Stomach (tissue), 9 donors: ENCODE measurements around the gene PADI3. TPM values are rescaled to one million over a fixed set of nuclear protein-coding genes. Genes with fewer than 3 reads are reported as not detected.

ENCODE experiments used
- DNase-seq, 2 donors: peaks; one replicate each; pipeline versions ENCODE4 v3.0.0 to v3.0.0-alpha.2; 2013 to 2019
- H3K27ac ChIP-seq, 5 donors: fragments of 200-600 bp in 4 of 5; sonication (generic) in 4 of 5; one replicate each; pipeline ENCODE4 v1.5.1; 2013 to 2019; ENCODE audit warnings: mild to moderate bottlenecking in 1 of 5, moderate library complexity in 1 of 5
- H3K27me3 ChIP-seq, 3 donors: fragments of 200-600 bp; sonication (generic); one replicate each; pipeline ENCODE4 v1.5.1; 2017 to 2019; ENCODE audit warnings: mixed run types in 1 of 3
- H3K36me3 ChIP-seq, 4 donors: fragments of 200-600 bp; sonication (generic); 1 replicate in 3 of 4; 2 replicates in 1 of 4; pipeline ENCODE4 v1.5.1; 2016 to 2019
- H3K4me1 ChIP-seq, 4 donors: fragments of 200-600 bp; sonication (generic); one replicate each; pipeline ENCODE4 v1.5.1; 2016 to 2019
- H3K4me3 ChIP-seq, 4 donors: fragments of 200-600 bp; sonication (generic) in 3 of 4; one replicate each; pipeline ENCODE4 v1.5.1; 2016 to 2019; ENCODE audit warnings: mild to moderate bottlenecking in 1 of 4
- H3K9me3 ChIP-seq, 4 donors: fragments of 200-600 bp; sonication (generic); one replicate each; pipeline ENCODE4 v1.5.1; 2016 to 2019
- CTCF ChIP-seq, 7 experiments: fragments of 450-650 bp in 4 of 7; fragments of 200-600 bp in 3 of 7; sonication (generic) in 3 of 7; IDR thresholded peaks; one replicate each; pipeline ENCODE4 v1.5.1; 2016 to 2019; ENCODE audit warnings: antibody characterized with exemption in 7 of 7, control low read depth in 2 of 7, mild to moderate bottlenecking in 1 of 7
- EP300 ChIP-seq: sonication (generic); formaldehyde crosslinking; IDR thresholded peaks from one replicate; pipeline ENCODE4 v1.6.1; 2017; ENCODE audit warnings: antibody characterized with exemption
- POLR2A ChIP-seq, 4 donors: fragments of 450-650 bp; IDR thresholded peaks; one replicate each; pipeline ENCODE4 v1.6.1; 2016; ENCODE audit warnings: antibody characterized with exemption in 4 of 4, control low read depth in 2 of 4, mild to moderate bottlenecking in 1 of 4, moderate library complexity in 1 of 4
- POLR2AphosphoS5 ChIP-seq, 3 donors: sonication (generic); formaldehyde crosslinking; IDR thresholded peaks; one replicate each; pipeline ENCODE4 v1.6.1; 2016; ENCODE audit warnings: antibody characterized with exemption in 3 of 3
- WGBS, 5 donors: extraction: QIAGEN DNeasy Blood & Tissue Kit in 3 of 5; methylation state at CpG; one replicate each; pipeline versions ENCODE4 v1.1.5 to v1.1.7; 2013 to 2018; 5-methylcytosine and 5-hydroxymethylcytosine counted together
- intact Hi-C: fragments of 100-400 bp; cut with DNase I; formaldehyde crosslinking; loops from one replicate; pipeline ENCODE4 v1.15.1; 2023; ENCODE audit warnings: low total_unique reads
- polyA plus RNA-seq, 3 donors: library from polyadenylated mRNA; stranded (reverse); fragments of 200-250 nt; gene quantifications; one replicate each; pipeline ENCODE4 v1.2.3, GENCODE V29; 2013
- total RNA-seq, 5 donors: library from RNA; depleted of rRNA; stranded (reverse); fragments of >200 nt; gene quantifications; one replicate each; pipeline versions ENCODE4 v1.1.0 to v1.2.3, GENCODE V29; 2014 to 2016
- donor health status: healthy with polysubstance abuse.
- donor health status: Bipolar disorder and iron deficiency.
- donor health status: healthy.

Gene PADI3
- total and polyA plus RNA-seq, 8 donors: 5.4 TPM; not detected in 7

GRCh38 chr1:17306921-17307320 is 58.0 kb downstream of the PADI3 start:
- Histone ChIP-seq H3K27ac (no peak overlapping the region), H3K36me3 (no peaks in the 10 kb centered on the region), H3K4me3 (no peak overlapping the region), H3K27me3 (peaks cover 0 to 63% (median 26%) of the 10 kb centered on the region in 3 donors), H3K4me1 (no peaks in the 10 kb centered on the region), H3K9me3 (peaks cover 0 to 19% (median 13%) of the 10 kb centered on the region in 4 donors)
- intact Hi-C loops: no loop called here
- TF ChIP-seq EP300 (no peak), POLR2A (IDR thresholded peaks at IDR 0.05) (no peak)
- DNase-seq: no peak
- WGBS, 5 donors: 24 to 38% (median 34%) methylated on average over 6 of the region's 6 CpGs

- Histone ChIP-seq H3K27ac (no peak overlapping the region), H3K27me3 (peaks cover 0 to 66% (median 26%) of the 10 kb centered on the region in 3 donors), H3K36me3 (no peaks in the 10 kb centered on the region), H3K4me1 (no peaks in the 10 kb centered on the region), H3K9me3 (peaks cover 0 to 15% (median 9%) of the 10 kb centered on the region in 4 donors), H3K4me3 (no peak overlapping the region)
- DNase-seq: no peak
- intact Hi-C loops: no loop called here
- TF ChIP-seq CTCF (IDR thresholded peaks at IDR 0.05) (no peak), POLR2A (IDR thresholded peaks at IDR 0.05) (no peak), EP300 (no peak), POLR2AphosphoS5 (IDR thresholded peaks at IDR 0.05) (no peak)
- 76 to 80% (median 78%) methylated on average over 6 of the region's 6 CpGs for WGBS, 5 donors
Observed at GRCh38 chr1:17307329-17307728, 58.4 kb downstream of the PADI3 start.

GRCh38 chr1:17307946-17308345 is 59.0 kb downstream of the PADI3 start, which contains the start of gene PADI4:
TSS of gene PADI4 (plus strand) at chr1:17308197. CDS start at chr1:17308223, 26 bp downstream.
- Histone ChIP-seq H3K36me3 (no peaks in the 10 kb centered on the region), H3K27ac (no peak within 1 kb of the TSS), H3K4me1 (no peaks in the 10 kb centered on the region), H3K4me3 (no peak within 1 kb of the TSS), H3K9me3 (peaks cover 0 to 8% (median 3%) of the 10 kb centered on the region in 4 donors), H3K27me3 (peaks cover 0 to 68% (median 27%) of the 10 kb centered on the region in 3 donors)
- intact Hi-C loops: no loop called here
- WGBS, 5 donors: 27 to 48% (median 39%) methylated on average over 4 to 8 of the region's 8 CpGs
- TF ChIP-seq POLR2AphosphoS5 (IDR thresholded peaks at IDR 0.05) (no peak), EP300 (no peak), POLR2A (IDR thresholded peaks at IDR 0.05) (no peak)
- DNase-seq: no peak

GRCh38 chr1:17308593-17308992 is 59.7 kb downstream of the PADI3 start:
- H3K9me3 ChIP-seq: peaks cover 0 to 3% (median 0%) of the 10 kb centered on the region in 4 donors
- no peak overlapping the region for H3K27ac ChIP-seq
- no peak for TF ChIP-seq POLR2A (IDR thresholded peaks at IDR 0.05)
- TF ChIP-seq CTCF (IDR thresholded peaks at IDR 0.05): no peak
- no peak for TF ChIP-seq EP300
- no peak for TF ChIP-seq POLR2AphosphoS5 (IDR thresholded peaks at IDR 0.05)
- peaks cover 0 to 69% (median 29%) of the 10 kb centered on the region in 3 donors for H3K27me3 ChIP-seq
- intact Hi-C loops: no loop called here
- DNase-seq: no peak
- no peaks in the 10 kb centered on the region for H3K4me1 ChIP-seq
- H3K36me3 ChIP-seq: no peaks in the 10 kb centered on the region
- 54 to 62% (median 56%) methylated on average over 5 to 6 of the region's 6 CpGs for WGBS, 5 donors
- H3K4me3 ChIP-seq: no peak overlapping the region

- Histone ChIP-seq H3K36me3 (no peaks in the 10 kb centered on the region), H3K9me3 (no peaks in the 10 kb centered on the region), H3K27ac (no peak overlapping the region), H3K27me3 (peaks cover 0 to 76% (median 29%) of the 10 kb centered on the region in 3 donors), H3K4me3 (no peak overlapping the region), H3K4me1 (no peaks in the 10 kb centered on the region)
- WGBS, 5 donors: 44 to 51% (median 49%) methylated on average over 7 to 8 of the region's 8 CpGs
- TF ChIP-seq EP300 (no peak), POLR2A (IDR thresholded peaks at IDR 0.05) (no peak), POLR2AphosphoS5 (IDR thresholded peaks at IDR 0.05) (no peak), CTCF (IDR thresholded peaks at IDR 0.05) (no peak)
- no peak for DNase-seq
- intact Hi-C loops: no loop called here
Observed at GRCh38 chr1:17309426-17310067, 60.6 kb downstream of the PADI3 start.
